Heart right ventricle (tissue), 16 donors: ENCODE data around the gene AKT1S1. TPM values are rescaled to one million over a fixed set of nuclear protein-coding genes. Genes with fewer than 3 reads are reported as not detected.

Source experiments
- ATAC-seq, 8 donors: fragments of 200-7000 bp; cut with Tn5 transposase; one replicate each; pipeline ENCODE4 v1.9.1; 2020; ENCODE audit warnings: mild to moderate bottlenecking in 8 of 8, moderate library complexity in 8 of 8, moderate number of reproducible peaks in 1 of 8
- DNase-seq, 2 donors: peaks; one replicate each; pipeline ENCODE4 v3.0.0-alpha.2; 2020
- H3K27ac ChIP-seq, 10 donors: fragments of 200-600 bp; sonication (generic) in 2 of 10; one replicate each; pipeline versions ENCODE4 v1.5.0 to v1.8.0; 2020 to 2022; ENCODE audit warnings: mild to moderate bottlenecking in 3 of 10
- H3K27me3 ChIP-seq, 7 donors: fragments of 200-600 bp; one replicate each; pipeline ENCODE4 v1.8.0; 2021 to 2022; ENCODE audit warnings: mild to moderate bottlenecking in 2 of 7
- H3K36me3 ChIP-seq, 9 donors: fragments of 200-600 bp; sonication (generic) in 1 of 9; one replicate each; pipeline versions ENCODE4 v1.5.0 to v1.8.0; 2020 to 2022; ENCODE audit warnings: mild to moderate bottlenecking in 2 of 9
- H3K4me1 ChIP-seq, 9 donors: fragments of 200-600 bp; sonication (generic) in 1 of 9; one replicate each; pipeline versions ENCODE4 v1.5.0 to v1.8.0; 2020 to 2022; ENCODE audit warnings: mild to moderate bottlenecking in 4 of 9
- H3K4me3 ChIP-seq, 10 donors: fragments of 200-600 bp; sonication (generic) in 2 of 10; one replicate each; pipeline versions ENCODE4 v1.5.0 to v1.8.0; 2020 to 2022; ENCODE audit warnings: mild to moderate bottlenecking in 7 of 10, moderate library complexity in 2 of 10
- H3K9me3 ChIP-seq, 11 donors: fragments of 200-600 bp in 10 of 11; sonication (generic) in 2 of 11; one replicate each; pipeline versions ENCODE4 v1.5.0 to v1.8.0; 2013 to 2022; ENCODE audit warnings: mild to moderate bottlenecking in 2 of 11, control low read depth in 1 of 11, moderate library complexity in 1 of 11
- CTCF ChIP-seq, 9 donors: fragments of 200-600 bp; sonication (generic) in 2 of 9; IDR thresholded peaks; one replicate each; pipeline versions ENCODE4 v1.5.0 to v1.8.0; 2021 to 2022; ENCODE audit warnings: antibody characterized with exemption in 9 of 9, mild to moderate bottlenecking in 5 of 9, moderate library complexity in 1 of 9
- WGBS, 2 donors: extraction: QIAGEN DNeasy Blood & Tissue Kit; methylation state at CpG; one replicate each; pipeline ENCODE4 v1.1.7; 2013; ENCODE audit warnings: inconsistent platforms in 1 of 2; 5-methylcytosine and 5-hydroxymethylcytosine counted together
- intact Hi-C, 10 donors: fragments of 100-400 bp; cut with DNase I; formaldehyde crosslinking; loops; one replicate each; pipeline versions ENCODE4 v1.11.1 to v1.14.2; 2022
- polyA plus RNA-seq, 2 donors: library from polyadenylated mRNA; stranded (reverse); fragments of 200-250 nt; gene quantifications; one replicate each; pipeline ENCODE4 v1.2.3, GENCODE V29; 2013
- total RNA-seq, 10 donors: library from RNA; stranded (reverse); fragmentation: NEBNext Ultra II Directional in 3 of 10; extraction: Animal tissue kit (Norgen Biotek cat#: 25700) in 3 of 10; gene quantifications; one replicate each; pipeline versions ENCODE4 v1.2.1 to v1.2.4, GENCODE V29; 2021 to 2023
- donor health status: Arrhythmogenic right ventricular cardiomyopathy.
- donor health status: ischemic (EF 13 %, LVEDD 7.1; RV severe dilation, severe dysfunction).
- donor health status: healthy with polysubstance abuse.
- donor health status: DM: no; HTN: yes; CAD: no.
- donor health status: DM: no; HTN: no; CAD: no.
- donor health status: ischemic (EF 25% LVEDD 6.9; RV normal size, moderate dysfunction).
- donor health status: ischemic (EF 25% LVEDD 5.7; RV mildly dilated, moderate dysfunction).
- donor health status: healthy.
- donor health status: DM: yes; HTN: yes; CAD: no.
- donor health status: Ischemic cardiomyopathy.
- donor health status: ischemic (EF 35%, LVEDD 5.7; RV mildly dilated, moderate dysfunction).
- donor health status: nonischemic (EF 11% LVEDD 7.7; RV severe dilation, severe dysfunction).
- donor health status: DM: yes; HTN: yes; CAD: no.
- donor health status: PGD.
- donor health status: ischemic (EF 29% LVEDD 5.4; RV normal size, mild dysfunction).
- donor health status: nonischemic (EF 23%, LVEDD 6.1; RV moderate dilation, normal function).

The AKT1S1 gene
- total and polyA plus RNA-seq, 12 donors = 26.0 to 51.9 (median 32.8) TPM

- H3K4me3 ChIP-seq = no peak overlapping the region
- peaks cover 15 to 62% (median 56%) of the 10 kb centered on the region in 9 donors for H3K36me3 ChIP-seq
- 97 to 98% methylated on average over 12 of the region's 12 CpGs for WGBS, 2 donors
- TF ChIP-seq CTCF (IDR thresholded peaks at IDR 0.05) = no peak
- peaks cover 9 to 30% (median 26%) of the 10 kb centered on the region in 9 donors for H3K4me1 ChIP-seq
- intact Hi-C loops = loop anchor here in 3 of 10 donors (5.0 kb wide), 3 partner anchors 112 to 382 kb away; partner anchors contain the start of genes AP2A1 (in 2 of the 3), PRMT1 (in 1 of the 3) and RPS11 (in 1 of the 3)
- peak overlapping the region in 1 of 10 donors; percentile 98 for H3K27ac ChIP-seq
- DNase-seq = no peak
- no peaks in the 10 kb centered on the region for H3K27me3 ChIP-seq
- no peaks in the 10 kb centered on the region for H3K9me3 ChIP-seq
- no peak for ATAC-seq
Measured at GRCh38 chr19:49879243-49879963, 2.2 kb upstream of the AKT1S1 start.

- no peak for ATAC-seq
- Histone ChIP-seq H3K36me3 (peaks cover 10 to 60% (median 49%) of the 10 kb centered on the region in 9 donors), H3K27ac (peak overlapping the region in 5 of 10 donors; percentile 91 to 98 (median 98)), H3K9me3 (no peaks in the 10 kb centered on the region), H3K4me3 (peak overlapping the region in 7 of 10 donors; percentile 47 to 89 (median 81)), H3K4me1 (peaks cover 9 to 36% (median 26%) of the 10 kb centered on the region in 9 donors), H3K27me3 (no peaks in the 10 kb centered on the region)
- intact Hi-C loops = loop anchor here in 3 of 10 donors (5.0 kb wide), 3 partner anchors 111 to 381 kb away; partner anchors contain the start of genes AP2A1 (in 2 of the 3), PRMT1 (in 1 of the 3) and RPS11 (in 1 of the 3)
- DNase-seq = peak in 1 of 2 donors; percentile 8
- WGBS, 2 donors = 84 to 88% methylated on average over 9 of the region's 9 CpGs
- no peak for TF ChIP-seq CTCF (IDR thresholded peaks at IDR 0.05)
Measured at GRCh38 chr19:49878744-49879070, 1.6 kb upstream of the AKT1S1 start.

GRCh38 chr19:49877879-49878743 lies 956 bp upstream of the AKT1S1 start:
- Histone ChIP-seq H3K36me3 (peaks cover 9 to 54% (median 43%) of the 10 kb centered on the region in 9 donors), H3K27me3 (no peaks in the 10 kb centered on the region), H3K9me3 (no peaks in the 10 kb centered on the region), H3K27ac (peak overlapping the region; percentile 91 to 99 (median 98)), H3K4me3 (peak overlapping the region; percentile 33 to 89 (median 70)), H3K4me1 (peaks cover 9 to 36% (median 26%) of the 10 kb centered on the region in 9 donors)
- intact Hi-C loops = loop anchor here in 4 of 10 donors (1.0 to 5.0 kb wide), 7 partner anchors 27 to 381 kb away; partner anchors contain the start of genes AP2A1 (in 2 of the 4), ATF5 (in 1 of the 4), FUZ (in 1 of the 4) and NUP62 (in 1 of the 4)
- WGBS, 2 donors = 10% methylated on average over 41 of the region's 41 CpGs
- DNase-seq (peak; percentile 99), ATAC-seq (peak; percentile 69 to 81 (median 78))
- no peak for TF ChIP-seq CTCF (IDR thresholded peaks at IDR 0.05)
